SK-N-SH treated with all-trans-retinoic acid at 6 μM for 48 hours (cell line): ENCODE results near the gene IVNS1ABP.

Experiments
- ARNTL ChIP-seq: fragments of 450-650 bp; formaldehyde crosslinking; IDR thresholded peaks from 2 replicates; pipeline ENCODE4 v1.5.0; 2020; ENCODE audit warnings: low read depth, mild to moderate bottlenecking, moderate library complexity, borderline replicate concordance
- BACH2 ChIP-seq: fragments of 250-450 bp; sonication (Bioruptor Pico); IDR thresholded peaks from 2 replicates; pipeline ENCODE4 v1.9.0; 2021; ENCODE audit warnings: mild to moderate bottlenecking, borderline replicate concordance
- CSRNP3 ChIP-seq: fragments of 250-450 bp; sonication (Bioruptor Pico); IDR thresholded peaks from 2 replicates; pipeline ENCODE4 v1.5.1; 2021; ENCODE audit warnings: mild to moderate bottlenecking, moderate library complexity
- ZC3H10 ChIP-seq: fragments of 250-450 bp; sonication (Bioruptor Pico); IDR thresholded peaks from 2 replicates; pipeline ENCODE4 v1.5.1; 2021; ENCODE audit warnings: mild to moderate bottlenecking, moderate library complexity
- ZFP3 ChIP-seq: fragments of 250-450 bp; sonication (Bioruptor Pico); IDR thresholded peaks from 2 replicates; pipeline ENCODE4 v1.5.0; 2020; ENCODE audit warnings: mild to moderate bottlenecking, moderate library complexity
- ZFP30 ChIP-seq: fragments of 450-650 bp; formaldehyde crosslinking; IDR thresholded peaks from 2 replicates; pipeline ENCODE4 v1.5.0; 2022; ENCODE audit warnings: mild to moderate bottlenecking, moderate library complexity
- TF ChIP-seq, protein P1 (sequence below): fragments of 250-450 bp; sonication (Bioruptor Pico); IDR thresholded peaks from 2 replicates; pipeline ENCODE4 v1.5.0; 2020; ENCODE audit warnings: mild to moderate bottlenecking, moderate library complexity

DNA sequence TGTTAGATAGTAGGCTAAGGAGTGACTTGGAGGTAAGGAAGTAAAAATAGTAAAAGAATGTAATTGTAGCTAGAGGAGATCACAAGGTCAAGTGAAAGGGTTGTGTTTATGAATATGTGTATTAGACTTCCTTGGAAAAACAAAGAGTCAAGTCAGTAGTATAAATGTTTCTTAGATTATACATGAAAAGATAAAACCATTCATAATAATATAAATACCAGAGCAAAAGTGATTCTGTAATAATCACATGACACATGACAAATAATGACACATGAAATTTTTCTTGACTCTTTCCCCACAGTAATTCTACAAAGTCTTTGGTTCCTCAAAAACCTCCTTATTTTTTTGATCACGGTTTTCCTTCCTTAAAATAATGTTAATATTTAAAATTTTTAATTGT, 56.4 kb downstream of the IVNS1ABP start:
- no peak for TF ChIP-seq ZC3H10 (CRISPR knock-in tag)
- TF ChIP-seq ARNTL (CRISPR knock-in tag), result no peak
- no peak for TF ChIP-seq ZFP3 (CRISPR knock-in tag)
- no peak for TF ChIP-seq BACH2
- no peak for TF ChIP-seq ZFP30 (CRISPR knock-in tag)
- TF ChIP-seq, protein P1, sequence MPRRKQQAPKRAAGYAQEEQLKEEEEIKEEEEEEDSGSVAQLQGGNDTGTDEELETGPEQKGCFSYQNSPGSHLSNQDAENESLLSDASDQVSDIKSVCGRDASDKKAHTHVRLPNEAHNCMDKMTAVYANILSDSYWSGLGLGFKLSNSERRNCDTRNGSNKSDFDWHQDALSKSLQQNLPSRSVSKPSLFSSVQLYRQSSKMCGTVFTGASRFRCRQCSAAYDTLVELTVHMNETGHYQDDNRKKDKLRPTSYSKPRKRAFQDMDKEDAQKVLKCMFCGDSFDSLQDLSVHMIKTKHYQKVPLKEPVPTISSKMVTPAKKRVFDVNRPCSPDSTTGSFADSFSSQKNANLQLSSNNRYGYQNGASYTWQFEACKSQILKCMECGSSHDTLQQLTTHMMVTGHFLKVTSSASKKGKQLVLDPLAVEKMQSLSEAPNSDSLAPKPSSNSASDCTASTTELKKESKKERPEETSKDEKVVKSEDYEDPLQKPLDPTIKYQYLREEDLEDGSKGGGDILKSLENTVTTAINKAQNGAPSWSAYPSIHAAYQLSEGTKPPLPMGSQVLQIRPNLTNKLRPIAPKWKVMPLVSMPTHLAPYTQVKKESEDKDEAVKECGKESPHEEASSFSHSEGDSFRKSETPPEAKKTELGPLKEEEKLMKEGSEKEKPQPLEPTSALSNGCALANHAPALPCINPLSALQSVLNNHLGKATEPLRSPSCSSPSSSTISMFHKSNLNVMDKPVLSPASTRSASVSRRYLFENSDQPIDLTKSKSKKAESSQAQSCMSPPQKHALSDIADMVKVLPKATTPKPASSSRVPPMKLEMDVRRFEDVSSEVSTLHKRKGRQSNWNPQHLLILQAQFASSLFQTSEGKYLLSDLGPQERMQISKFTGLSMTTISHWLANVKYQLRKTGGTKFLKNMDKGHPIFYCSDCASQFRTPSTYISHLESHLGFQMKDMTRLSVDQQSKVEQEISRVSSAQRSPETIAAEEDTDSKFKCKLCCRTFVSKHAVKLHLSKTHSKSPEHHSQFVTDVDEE (CRISPR knock-in tag), result no peak
- no peak for TF ChIP-seq CSRNP3 (CRISPR knock-in tag)
